SK-N-SH (cell line): Measurements from ENCODE around the gene PDE6G.

ENCODE experiments used
- CTCF ChIP-seq: fragments of 200-600 bp; sonication (generic); IDR thresholded peaks from 2 replicates; pipeline ENCODE4 v1.6.1; 2017; ENCODE audit warnings: antibody characterized with exemption, mild to moderate bottlenecking, moderate library complexity
- EP300 ChIP-seq, 2 experiments: IDR thresholded peaks; 2 replicates each; pipeline versions ENCODE4 v1.4.0 to v1.6.1; 2012; ENCODE audit warnings: borderline replicate concordance in 1 of 2, low read depth in 1 of 2, low read length in 1 of 2
- EZH2phosphoT487 ChIP-seq: fragments of 200-600 bp; sonication (generic); IDR thresholded peaks from 2 replicates; pipeline ENCODE4 v1.6.1; 2017; ENCODE audit warnings: low read depth, mixed run types, mild to moderate bottlenecking, antibody characterized with exemption, moderate library complexity, borderline replicate concordance
- GATA2 ChIP-seq: sonication (generic); formaldehyde crosslinking; IDR thresholded peaks from 2 replicates; pipeline ENCODE4 v1.5.0; 2020; ENCODE audit warnings: mild to moderate bottlenecking, missing genetic modification reagents
- NRF1 ChIP-seq: IDR thresholded peaks from 2 replicates; pipeline ENCODE4 v1.6.1; 2012; ENCODE audit warnings: low read depth, mild to moderate bottlenecking, low read length
- PBX3 ChIP-seq: IDR thresholded peaks from 2 replicates; pipeline ENCODE4; 2012
- POLR2AphosphoS5 ChIP-seq: IDR thresholded peaks from 2 replicates; pipeline ENCODE4 v1.6.1; 2012; ENCODE audit warnings: low read depth, low read length
- RAD21 ChIP-seq: IDR thresholded peaks from 2 replicates; pipeline ENCODE4 v1.6.1; 2012; ENCODE audit warnings: mild to moderate bottlenecking, low read length
- RCOR1 ChIP-seq: fragments of 150-350 bp; IDR thresholded peaks from 2 replicates; pipeline ENCODE4 v1.6.1; 2017; ENCODE audit warnings: antibody characterized with exemption, low read length
- TAF1 ChIP-seq: IDR thresholded peaks from 2 replicates; pipeline ENCODE4 v1.6.1; 2012; ENCODE audit warnings: low read depth, mild to moderate bottlenecking, low read length, moderate library complexity, borderline replicate concordance
- TF ChIP-seq, protein P1 (sequence below): fragments of 150-350 bp; IDR thresholded peaks from 2 replicates; pipeline ENCODE4 v1.6.1; 2017; ENCODE audit warnings: antibody characterized with exemption, low read length, low read depth, borderline replicate concordance

GRCh38 chr17:81638683-81639082 is 17.7 kb downstream of the PDE6G start:
- TF ChIP-seq CTCF (no peak), EZH2phosphoT487 (no peak), POLR2AphosphoS5 (no peak), NRF1 (no peak), RCOR1 (no peak), TAF1 (no peak), RAD21 (no peak), PBX3 (no peak), EP300 (IDR thresholded peaks at IDR 0.05; ENCODE audit: borderline replicate concordance in 1 of 2, low read depth in 1 of 2, low read length in 1 of 2) (no peak), GATA2 (no peak)
- TF ChIP-seq, protein P1, sequence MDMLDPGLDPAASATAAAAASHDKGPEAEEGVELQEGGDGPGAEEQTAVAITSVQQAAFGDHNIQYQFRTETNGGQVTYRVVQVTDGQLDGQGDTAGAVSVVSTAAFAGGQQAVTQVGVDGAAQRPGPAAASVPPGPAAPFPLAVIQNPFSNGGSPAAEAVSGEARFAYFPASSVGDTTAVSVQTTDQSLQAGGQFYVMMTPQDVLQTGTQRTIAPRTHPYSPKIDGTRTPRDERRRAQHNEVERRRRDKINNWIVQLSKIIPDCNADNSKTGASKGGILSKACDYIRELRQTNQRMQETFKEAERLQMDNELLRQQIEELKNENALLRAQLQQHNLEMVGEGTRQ = no peak
